ENCODE measurements around the gene CCDC141. TPM values are rescaled to one million over a fixed set of nuclear protein-coding genes. Genes with fewer than 3 reads are reported as not detected.

CCDC141 gene
- total RNA-seq, 1 experiment from 2014 or later: 0.30 TPM

- Histone ChIP-seq H3K9ac (ENCODE audit: low read length) (no peak overlapping the region), H3K9me2 (ENCODE audit: insufficient read depth) (no peaks in the 10 kb centered on the region), H4K20me1 (ENCODE audit: insufficient read depth) (no peaks in the 10 kb centered on the region), H3K9me3 (ENCODE audit: control insufficient read depth in 1 of 2, insufficient read depth in 1 of 2, low read depth in 1 of 2, low read length in 2 of 2) (no peaks in the 10 kb centered on the region), H3K4me3 (replicated peaks in 1 of 2; ENCODE audit: low read depth in 1 of 2, low read length in 2 of 2) (no peak overlapping the region), H3K27me3 (ENCODE audit: insufficient read depth, low read length) (no peaks in the 10 kb centered on the region), H3K36me3 (ENCODE audit: control insufficient read depth in 1 of 2, insufficient read depth in 2 of 2, low read length in 2 of 2) (no peaks in the 10 kb centered on the region), H2AFZ (ENCODE audit: low read depth, low read length, poor library complexity, severe bottlenecking) (no peak overlapping the region), H3K27ac (ENCODE audit: low read depth, low read length) (no peak overlapping the region), H3K79me2 (ENCODE audit: insufficient read depth, low read length) (no peaks in the 10 kb centered on the region), H3K4me2 (ENCODE audit: low read length) (no peak overlapping the region), H3K4me1 (ENCODE audit: control insufficient read depth in 1 of 2, insufficient read depth in 2 of 2, low read length in 2 of 2) (no peaks in the 10 kb centered on the region)
- ATAC-seq (no peak), DNase-seq (ENCODE audit: low read depth, low spot score) (no peak)
- ChIA-PET RAD21 (ENCODE audit: low non-redundant PET in 1 of 2, low total read pairs in 2 of 2, uncharacterized antibody in 2 of 2, unreplicated experiment in 2 of 2) (no interaction called here), CTCF (no interaction called here), POLR2A (no interaction called here)
- TF ChIP-seq RAD21 (IDR thresholded peaks at IDR 0.05; ENCODE audit: low read depth) (no peak), TCF7L2 (IDR thresholded peaks at IDR 0.05; ENCODE audit: borderline replicate concordance, extremely low read depth, insufficient read depth, insufficient read length) (no peak), ZBTB33 (IDR thresholded peaks at IDR 0.05; ENCODE audit: extremely low read depth, insufficient replicate concordance, low read length) (no peak), CBX3 (IDR thresholded peaks at IDR 0.05; ENCODE audit: low read depth) (no peak), POLR2A (IDR thresholded peaks at IDR 0.05; ENCODE audit: borderline replicate concordance, extremely low read depth, insufficient read depth, insufficient read length) (no peak), CTCF (IDR thresholded peaks at IDR 0.05 in 2 of 3, conservative IDR thresholded peaks at IDR 0.05 in 1 of 3; ENCODE audit: borderline replicate concordance in 1 of 3, insufficient read depth in 1 of 3, low read depth in 2 of 3, low read length in 2 of 3) (no peak), REST (IDR thresholded peaks at IDR 0.05; ENCODE audit: low read depth) (no peak), MAX (IDR thresholded peaks at IDR 0.05) (no peak), ZFX (IDR thresholded peaks at IDR 0.05) (no peak), ZNF274 (IDR thresholded peaks at IDR 0.05; ENCODE audit: low read depth, low read length) (no peak), POLR2AphosphoS5 (IDR thresholded peaks at IDR 0.05; ENCODE audit: low read depth, low read length) (no peak), JUND (IDR thresholded peaks at IDR 0.05) (no peak), SRF (IDR thresholded peaks at IDR 0.05; ENCODE audit: low read depth) (no peak), EZH2phosphoT487 (IDR thresholded peaks at IDR 0.05; ENCODE audit: borderline replicate concordance) (no peak), EZH2 (IDR thresholded peaks at IDR 0.05) (no peak), SIN3A (IDR thresholded peaks at IDR 0.05; ENCODE audit: low read depth) (no peak), FOSL1 (IDR thresholded peaks at IDR 0.05; ENCODE audit: low read depth) (no peak)
- intact Hi-C loops (cut with micrococcal nuclease): loop anchor here (5.0 kb wide), 1 partner anchor 128 kb away; no protein-coding TSS in a partner anchor
- BruUV-seq (replicated peaks): no TSS peak
These were observed 125.1 kb downstream of the CCDC141 start for GRCh38 chr2:178924817-178925216.

Data from HCT116 (cell line).